HK-2 (cell line): ENCODE data around the gene SEMA6B.
"Not testable (repeated sequence)": the region's sequence is repeated elsewhere in the genome, so short reads cannot be mapped to it uniquely, and the experiment has no call there.

ENCODE experiments used
- DNase-seq: peaks from one replicate; pipeline ENCODE4 v3.0.0-alpha.2; 2018; ENCODE audit not compliant: unreplicated experiment

SEMA6B gene, protein sequence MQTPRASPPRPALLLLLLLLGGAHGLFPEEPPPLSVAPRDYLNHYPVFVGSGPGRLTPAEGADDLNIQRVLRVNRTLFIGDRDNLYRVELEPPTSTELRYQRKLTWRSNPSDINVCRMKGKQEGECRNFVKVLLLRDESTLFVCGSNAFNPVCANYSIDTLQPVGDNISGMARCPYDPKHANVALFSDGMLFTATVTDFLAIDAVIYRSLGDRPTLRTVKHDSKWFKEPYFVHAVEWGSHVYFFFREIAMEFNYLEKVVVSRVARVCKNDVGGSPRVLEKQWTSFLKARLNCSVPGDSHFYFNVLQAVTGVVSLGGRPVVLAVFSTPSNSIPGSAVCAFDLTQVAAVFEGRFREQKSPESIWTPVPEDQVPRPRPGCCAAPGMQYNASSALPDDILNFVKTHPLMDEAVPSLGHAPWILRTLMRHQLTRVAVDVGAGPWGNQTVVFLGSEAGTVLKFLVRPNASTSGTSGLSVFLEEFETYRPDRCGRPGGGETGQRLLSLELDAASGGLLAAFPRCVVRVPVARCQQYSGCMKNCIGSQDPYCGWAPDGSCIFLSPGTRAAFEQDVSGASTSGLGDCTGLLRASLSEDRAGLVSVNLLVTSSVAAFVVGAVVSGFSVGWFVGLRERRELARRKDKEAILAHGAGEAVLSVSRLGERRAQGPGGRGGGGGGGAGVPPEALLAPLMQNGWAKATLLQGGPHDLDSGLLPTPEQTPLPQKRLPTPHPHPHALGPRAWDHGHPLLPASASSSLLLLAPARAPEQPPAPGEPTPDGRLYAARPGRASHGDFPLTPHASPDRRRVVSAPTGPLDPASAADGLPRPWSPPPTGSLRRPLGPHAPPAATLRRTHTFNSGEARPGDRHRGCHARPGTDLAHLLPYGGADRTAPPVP

DNA sequence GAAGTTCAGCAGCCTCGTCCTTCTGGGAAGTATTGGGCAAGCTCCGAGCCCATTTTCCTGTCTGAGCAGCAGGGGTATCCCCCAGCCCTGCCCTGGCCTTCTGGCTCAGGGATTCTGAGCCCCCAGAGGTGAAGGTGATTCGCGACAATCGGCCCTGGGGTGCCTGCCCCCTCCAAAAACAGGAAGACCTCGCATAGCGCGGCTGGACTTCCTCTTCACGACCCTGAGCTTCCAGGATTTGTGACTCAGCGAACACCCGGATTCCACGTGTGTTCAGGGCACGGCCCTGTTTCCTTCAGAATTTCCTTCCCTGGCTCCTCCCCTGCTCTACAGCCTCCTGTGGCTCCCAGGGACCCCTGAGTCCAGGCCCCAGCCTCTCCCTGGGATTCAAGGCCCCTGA lies at the start of gene SEMA6B:
TSS of gene SEMA6B (minus strand) at position 116 of the 400 bp plus-strand sequence. CDS start 1,227 bp downstream, outside the sequence.
- DNase-seq: no peak

DNA sequence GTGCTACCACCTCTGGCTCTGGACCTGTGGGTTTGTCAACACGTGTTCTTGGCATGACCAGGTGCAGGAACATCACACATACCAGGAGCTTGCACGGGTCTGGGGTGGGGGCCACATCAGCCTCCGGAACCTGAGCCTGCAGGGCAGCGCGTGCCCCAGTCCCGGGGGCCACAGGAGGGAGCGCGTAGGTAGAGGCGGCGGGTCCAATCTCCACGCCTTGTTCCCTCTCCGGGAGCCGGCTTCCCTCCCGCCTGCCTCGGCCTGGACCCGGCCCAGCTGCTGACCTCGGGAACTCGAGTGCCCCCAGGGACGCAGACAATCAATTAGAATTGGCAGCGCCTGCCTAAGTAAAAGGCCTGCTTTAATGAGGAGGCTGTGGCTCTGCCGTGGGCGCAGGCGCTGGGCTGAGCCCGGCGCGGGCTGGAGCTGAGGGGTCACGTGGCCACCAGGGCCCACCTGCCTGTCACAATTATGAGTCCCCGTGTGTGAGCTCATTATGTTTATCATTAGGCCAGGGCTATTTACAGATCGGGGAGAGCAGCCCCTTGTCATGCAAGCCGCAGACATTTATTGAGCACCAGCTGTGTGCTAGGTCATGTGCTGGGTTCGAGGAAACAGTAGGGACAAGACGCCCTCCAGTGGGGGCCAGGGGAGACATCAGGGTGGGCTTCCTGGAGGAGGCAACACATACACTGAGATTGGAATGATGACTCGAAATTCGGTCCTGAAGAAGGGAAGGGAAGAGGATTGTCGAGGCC lies 47.6 kb upstream of the SEMA6B start:
- DNase-seq: no peak

- DNase-seq: no peak
Measured at GRCh38 chr19:4606181-4606580, 46.7 kb upstream of the SEMA6B start.

DNA sequence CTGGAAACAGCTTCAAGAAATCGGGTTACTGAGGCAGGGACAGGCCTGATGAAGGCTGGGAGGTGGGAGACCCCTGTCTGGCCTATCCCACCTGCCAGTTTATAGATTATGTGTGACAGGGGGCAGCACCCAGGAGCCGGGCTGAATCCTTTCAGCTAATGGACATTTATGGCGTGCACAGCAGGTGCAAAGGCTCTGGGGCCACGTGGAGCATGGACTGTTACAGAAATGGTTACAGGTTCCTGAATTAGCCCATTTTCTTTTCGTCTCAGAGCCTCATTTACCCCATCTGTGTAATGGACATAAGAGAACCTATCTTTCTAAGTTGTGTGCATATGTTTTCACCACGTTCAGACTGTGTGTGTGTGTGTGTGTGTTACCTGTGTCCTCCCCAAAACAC lies 45.4 kb upstream of the SEMA6B start:
- no peak for DNase-seq

- DNase-seq: no peak
Measured at GRCh38 chr19:4602915-4603314, 43.4 kb upstream of the SEMA6B start.

DNA sequence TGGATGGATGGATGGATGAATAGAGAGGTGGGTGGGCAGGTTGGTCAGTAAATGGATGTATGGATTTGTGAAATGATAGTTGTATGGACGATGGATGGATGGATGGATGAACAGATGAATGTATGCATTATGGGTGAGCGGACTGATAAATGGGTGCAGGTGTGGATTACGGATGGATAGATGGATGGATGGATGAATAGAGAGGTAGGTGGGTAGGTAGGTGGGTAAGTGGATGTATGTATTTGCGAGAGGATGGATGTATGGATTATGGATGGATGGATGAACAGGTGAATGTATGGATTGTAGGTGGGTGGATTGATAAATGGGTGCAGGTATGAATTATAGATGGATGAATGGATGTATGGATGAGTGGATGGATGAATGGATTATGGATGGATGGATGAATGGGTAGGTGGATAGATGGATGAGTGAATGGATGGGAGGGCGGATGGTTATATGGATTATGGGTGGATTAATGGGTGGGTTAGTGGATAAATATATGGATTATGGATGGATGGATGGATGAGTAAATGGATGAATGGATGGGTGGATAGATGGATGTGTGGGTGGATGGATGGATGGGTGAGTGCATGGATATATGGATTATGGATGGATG lies 42.8 kb upstream of the SEMA6B start:
- DNase-seq: no peak

DNA sequence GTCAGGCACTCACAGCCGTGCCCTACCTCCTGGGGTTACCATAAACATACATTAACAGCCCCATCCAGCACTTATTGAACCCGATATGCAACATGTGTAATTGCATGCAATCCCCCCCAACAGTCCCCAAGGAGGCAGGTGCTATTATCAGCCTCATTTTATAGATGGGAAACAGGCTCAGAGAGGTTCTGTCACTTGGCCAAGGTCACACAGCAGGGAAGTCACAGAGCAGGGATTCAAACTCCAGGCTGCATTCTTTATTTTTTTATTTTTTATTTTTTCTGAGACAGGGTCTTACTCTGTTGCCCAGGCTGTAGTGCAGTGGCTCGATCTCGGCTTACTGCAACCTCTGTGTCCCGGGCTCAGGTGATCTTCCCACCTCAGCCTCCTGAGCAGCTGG lies 41.4 kb upstream of the SEMA6B start:
- DNase-seq: no peak

- no peak for DNase-seq
Measured at GRCh38 chr19:4600082-4600481, 40.6 kb upstream of the SEMA6B start.

DNA sequence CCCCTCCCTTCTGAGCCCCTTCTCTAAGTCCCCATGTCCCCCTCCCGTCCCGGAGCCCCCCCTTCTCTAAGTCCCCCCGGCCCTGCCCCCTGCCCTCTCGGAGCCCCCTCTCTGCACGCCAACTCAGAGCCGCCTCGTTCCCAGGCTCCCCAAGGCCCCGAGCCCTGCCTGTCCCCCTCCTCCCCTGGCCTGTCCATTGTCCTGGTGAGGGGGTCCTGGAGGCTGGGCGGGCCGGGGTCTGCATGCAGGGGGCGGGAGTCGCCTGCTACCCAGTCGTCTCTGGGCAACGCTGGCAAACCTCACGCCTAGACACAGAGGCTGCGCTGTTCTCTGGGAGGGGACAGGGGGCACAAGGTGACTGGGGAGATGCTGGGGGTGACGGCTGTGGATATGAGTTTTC lies 39.2 kb upstream of the SEMA6B start:
- no peak for DNase-seq

- DNase-seq: peak; percentile 50
Measured at GRCh38 chr19:4597975-4598671, 38.6 kb upstream of the SEMA6B start.

- no peak for DNase-seq
Measured at GRCh38 chr19:4597278-4597974, 37.9 kb upstream of the SEMA6B start.

DNA sequence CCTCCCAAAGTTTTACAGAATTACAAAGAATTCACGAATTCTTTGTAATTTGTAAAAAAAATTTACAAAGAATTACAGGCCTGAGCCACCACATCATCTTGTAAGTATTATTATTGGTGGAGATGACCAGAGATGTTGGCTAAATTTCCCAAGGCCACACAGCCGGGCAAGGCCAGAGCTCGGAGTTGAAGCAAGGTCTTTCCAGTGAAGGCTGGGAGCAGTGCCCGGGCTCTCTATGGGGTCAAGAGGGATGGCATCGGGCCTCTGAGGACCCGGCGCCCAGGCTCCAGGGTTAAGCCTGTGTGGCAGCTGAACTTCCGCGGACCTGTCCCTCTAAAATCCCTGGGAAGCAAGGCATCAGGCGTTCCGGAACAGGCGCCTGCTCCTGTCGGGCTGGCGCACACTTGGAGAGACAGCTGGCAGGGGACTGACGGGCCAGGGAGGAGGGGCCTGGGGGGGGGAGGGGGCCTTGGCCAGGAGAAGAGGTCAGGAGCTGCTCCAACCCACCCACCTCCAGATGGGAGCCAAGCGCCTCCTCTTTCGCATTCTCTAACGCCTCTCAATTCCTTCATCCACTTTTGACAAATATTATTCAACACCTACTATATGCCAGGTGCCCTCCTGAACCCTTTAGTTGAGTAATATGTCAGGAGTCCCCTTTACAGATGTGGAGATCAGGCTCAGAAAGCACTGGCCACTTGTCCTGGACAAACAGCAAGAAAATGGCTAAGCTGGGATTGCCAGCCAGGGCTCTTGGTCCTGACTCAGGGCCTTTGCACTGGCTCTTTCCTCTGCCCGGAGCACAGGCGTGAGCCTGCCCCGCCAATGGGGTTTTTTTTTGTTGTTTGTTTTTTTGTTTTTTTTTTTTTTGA lies 36.8 kb upstream of the SEMA6B start:
- no peak for DNase-seq

DNA sequence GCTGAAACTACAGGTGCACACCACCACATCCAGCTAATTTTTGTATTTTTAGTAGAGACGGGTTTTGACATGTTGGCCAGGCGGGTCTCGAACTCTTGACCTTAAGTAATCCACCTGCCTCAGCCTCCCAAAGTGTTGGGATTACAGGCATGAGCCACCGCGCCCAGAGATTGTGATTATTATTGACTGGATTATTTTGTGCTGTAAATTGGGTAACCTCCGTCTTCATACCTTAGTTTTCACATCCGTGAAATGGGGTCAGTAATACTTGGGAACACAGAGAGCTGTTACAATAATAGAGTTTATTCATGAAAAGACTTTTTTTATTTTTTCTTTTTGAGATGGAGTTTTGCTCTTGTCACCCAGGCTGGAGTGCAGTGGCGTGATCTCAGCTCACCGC lies 35.7 kb upstream of the SEMA6B start:
- DNase-seq: not testable (repeated sequence)

DNA sequence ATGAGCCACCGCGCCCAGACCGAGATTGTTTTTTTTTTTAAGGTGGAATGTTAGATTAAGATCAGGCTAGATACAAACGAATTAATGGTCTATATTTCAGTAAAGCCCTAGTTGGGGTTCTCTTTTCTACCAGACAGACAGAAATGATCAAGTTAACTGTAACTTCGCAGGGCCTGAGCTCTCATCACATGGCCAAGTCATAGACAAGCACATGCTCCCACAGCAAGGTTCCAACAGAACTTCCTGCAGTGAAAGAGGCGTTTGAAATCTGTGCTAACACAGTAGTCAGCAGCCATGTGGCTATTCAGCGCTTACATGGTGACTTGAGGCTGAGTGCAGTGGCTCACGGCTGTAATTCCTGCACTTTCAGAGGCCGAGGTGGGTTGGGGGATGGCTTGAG lies 34.7 kb upstream of the SEMA6B start:
- no peak for DNase-seq

- DNase-seq: no peak
Measured at GRCh38 chr19:4593409-4593851, 33.9 kb upstream of the SEMA6B start.

GRCh38 chr19:4592445-4592844 lies 33.0 kb upstream of the SEMA6B start:
- DNase-seq: no peak

GRCh38 chr19:4591320-4591719 lies 31.8 kb upstream of the SEMA6B start:
- no peak for DNase-seq

- DNase-seq: no peak
Measured at GRCh38 chr19:4590559-4590958, 31.1 kb upstream of the SEMA6B start.
